Epithelial cell of prostate (primary cell): ENCODE results near the gene HELZ.
A peak's percentile ranks its signal among the peaks of the same experiment; 100 is the strongest.
"Not testable (repeated sequence)": the region's sequence is repeated elsewhere in the genome, so short reads cannot be mapped to it uniquely, and the experiment has no call there.

Experiments
- DNase-seq: peaks from one replicate; pipeline ENCODE4 v3.0.0-alpha.2; 2011; ENCODE audit warnings: low read depth, low spot score
- H3K27ac ChIP-seq: fragments of 450-650 bp; 2 replicates; pipeline ENCODE4 v1.5.1; 2017; ENCODE audit warnings: mild to moderate bottlenecking

Gene HELZ

DNA sequence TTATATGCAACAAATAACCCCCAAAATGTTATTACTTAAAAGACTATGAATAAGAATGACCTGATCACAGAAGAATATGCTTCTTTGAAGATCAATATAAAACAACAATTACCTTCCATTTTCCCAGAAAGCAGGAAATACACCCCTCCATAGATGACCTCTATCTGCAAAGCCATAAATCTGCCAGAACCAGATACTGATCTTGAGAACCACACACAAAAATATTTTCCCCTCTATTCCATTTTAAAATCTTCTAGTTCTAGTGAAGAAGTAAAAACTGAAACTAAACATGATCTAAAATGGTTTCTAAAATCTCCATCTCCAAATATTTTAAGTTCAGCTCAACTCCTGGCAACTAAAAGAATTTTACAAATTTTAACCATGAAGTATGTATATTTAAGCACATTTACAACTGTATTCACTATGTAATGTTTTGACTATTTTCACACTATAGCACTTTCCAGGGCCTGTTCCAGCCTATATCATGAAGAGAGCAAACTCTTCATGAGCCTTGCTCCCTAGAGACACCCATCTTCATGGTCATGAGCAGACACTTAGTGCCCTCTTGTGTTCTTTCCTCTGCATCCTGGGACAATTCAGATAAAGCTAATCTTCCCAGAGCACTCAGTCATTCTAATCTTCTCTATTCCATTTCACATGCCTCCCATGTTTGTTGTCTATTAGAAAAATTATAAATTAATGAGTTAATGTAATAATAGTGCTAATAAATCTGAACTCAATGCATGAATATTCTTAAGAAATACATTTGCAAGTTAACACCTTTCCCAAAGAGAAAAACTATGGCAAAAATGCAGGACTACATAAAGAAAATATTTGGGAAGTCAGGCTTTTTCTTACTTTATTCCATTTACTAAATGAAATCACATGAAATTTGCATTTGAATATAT is 87.0 kb downstream of the HELZ start:
- no peak for DNase-seq
- H3K27ac ChIP-seq, result no peak overlapping the region

GRCh38 chr17:67156269-67157199 is 88.5 kb downstream of the HELZ start:
- H3K27ac ChIP-seq, result no peak overlapping the region
- DNase-seq, result no peak

DNA sequence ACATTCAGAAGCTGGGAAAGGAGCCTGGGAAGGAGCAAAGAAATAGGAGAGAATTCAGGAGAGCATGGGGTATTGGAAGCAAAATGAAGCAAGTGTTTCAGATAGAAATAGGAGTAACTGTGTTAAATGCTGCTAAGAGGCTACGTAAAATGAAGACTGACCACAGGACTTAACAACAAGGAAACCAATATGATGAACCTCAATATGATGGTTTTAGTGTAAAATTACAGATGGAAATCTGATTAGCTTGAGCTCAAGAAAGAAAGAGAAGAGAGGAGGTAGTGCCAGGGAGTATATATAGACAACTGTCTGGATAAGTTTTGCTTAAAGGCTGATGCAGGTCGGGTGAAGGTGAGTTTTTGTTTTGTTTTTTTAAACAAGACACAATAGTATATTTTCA is 92.2 kb downstream of the HELZ start:
- H3K27ac ChIP-seq, result no peak overlapping the region
- DNase-seq, result no peak

GRCh38 chr17:67151717-67152116 is 93.3 kb downstream of the HELZ start:
- DNase-seq, result peak; percentile 34
- H3K27ac ChIP-seq, result no peak overlapping the region

DNA sequence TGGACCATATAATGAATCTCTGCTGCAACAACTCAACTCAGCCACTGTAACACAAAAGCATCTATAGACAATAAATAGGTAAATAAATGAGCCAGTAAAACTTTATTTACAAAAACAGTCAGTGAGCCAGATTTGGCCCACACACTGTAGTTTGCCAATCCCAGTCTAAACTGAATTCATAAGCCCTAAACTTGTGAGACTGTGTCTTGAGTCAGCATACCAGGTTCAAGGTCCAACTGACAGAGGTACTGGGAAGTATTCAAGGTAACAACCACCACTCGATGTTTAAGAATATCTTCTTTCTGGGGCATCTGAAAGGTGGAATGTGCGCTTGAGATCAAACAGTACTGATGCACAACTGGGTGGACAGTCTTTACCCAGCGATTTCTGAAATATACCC is 94.2 kb downstream of the HELZ start:
- H3K27ac ChIP-seq, result no peak overlapping the region
- no peak for DNase-seq

GRCh38 chr17:67148352-67148751 is 96.6 kb downstream of the HELZ start:
- DNase-seq, result no peak
- H3K27ac ChIP-seq, result no peak overlapping the region

- no peak overlapping the region for H3K27ac ChIP-seq
- no peak for DNase-seq
Observed at GRCh38 chr17:67145183-67145805, 99.7 kb downstream of the HELZ start.

DNA sequence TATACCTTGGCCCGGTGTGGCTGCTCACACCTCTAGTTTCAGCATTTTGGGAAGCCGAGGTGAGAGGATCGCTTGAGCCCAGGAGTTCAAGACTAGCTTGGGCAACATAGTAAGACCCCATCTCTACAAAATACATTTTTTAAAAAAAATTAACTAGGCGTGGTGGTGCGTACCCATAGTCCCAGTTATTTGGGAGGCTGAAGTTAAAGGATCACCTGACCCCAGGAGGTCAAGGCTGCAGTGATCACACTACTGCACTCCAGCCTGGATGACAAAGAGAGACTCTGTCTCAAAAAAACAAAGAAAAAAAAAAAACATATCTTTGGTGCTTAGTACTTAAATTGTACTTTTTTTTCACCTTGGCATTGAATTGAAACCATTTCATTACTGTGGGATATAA is 101.7 kb downstream of the HELZ start:
- no peak for DNase-seq
- no peak overlapping the region for H3K27ac ChIP-seq

- not testable (repeated sequence) for H3K27ac ChIP-seq, DNase-seq
Observed at GRCh38 chr17:67142030-67142429, 103.0 kb downstream of the HELZ start.

DNA sequence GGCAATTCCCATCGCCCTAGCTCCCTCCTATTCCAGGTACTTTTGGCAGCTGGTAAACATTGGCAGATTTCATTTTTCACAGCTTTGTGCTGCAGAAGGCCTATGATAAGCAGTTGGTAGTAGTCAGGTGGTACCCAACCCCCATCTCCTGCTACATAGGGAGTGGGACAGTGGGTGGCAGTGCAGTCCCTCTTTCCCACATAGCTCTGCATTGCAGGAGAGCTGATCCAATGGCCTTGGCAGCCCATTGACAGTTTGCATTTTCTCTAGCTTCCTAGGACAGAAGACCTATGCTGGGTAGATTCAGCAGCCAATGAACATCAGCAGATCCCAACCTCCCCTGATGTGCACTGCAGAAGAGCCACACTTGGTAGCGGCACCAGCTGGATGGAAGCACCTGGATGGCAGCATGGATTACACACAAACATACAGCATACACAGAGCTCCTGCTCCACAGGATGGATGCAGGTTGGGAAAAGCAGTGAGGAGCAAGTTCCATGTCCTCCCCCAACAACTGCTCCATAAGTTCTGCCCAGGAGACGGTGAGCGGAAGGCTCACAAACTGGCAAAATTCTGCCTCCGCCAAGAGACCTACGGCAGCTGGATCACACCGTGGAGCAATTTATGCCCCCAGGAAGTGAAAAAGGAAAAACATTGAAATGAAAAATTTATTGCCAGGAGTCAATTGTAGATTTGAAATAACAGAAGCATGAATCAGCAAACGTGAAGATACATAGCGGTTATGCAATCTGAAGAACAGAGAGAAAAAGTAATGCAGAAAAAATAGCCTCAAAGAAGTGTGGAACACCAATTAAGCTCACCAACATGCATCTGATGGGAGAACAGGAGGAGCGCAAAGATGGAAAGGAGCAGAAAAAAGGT is 105.0 kb downstream of the HELZ start:
- H3K27ac ChIP-seq, result no peak overlapping the region
- no peak for DNase-seq

- no peak overlapping the region for H3K27ac ChIP-seq
- DNase-seq, result no peak
Observed at GRCh38 chr17:67139289-67139688, 105.7 kb downstream of the HELZ start.

GRCh38 chr17:67138392-67138791 is 106.6 kb downstream of the HELZ start:
- no peak overlapping the region for H3K27ac ChIP-seq

DNA sequence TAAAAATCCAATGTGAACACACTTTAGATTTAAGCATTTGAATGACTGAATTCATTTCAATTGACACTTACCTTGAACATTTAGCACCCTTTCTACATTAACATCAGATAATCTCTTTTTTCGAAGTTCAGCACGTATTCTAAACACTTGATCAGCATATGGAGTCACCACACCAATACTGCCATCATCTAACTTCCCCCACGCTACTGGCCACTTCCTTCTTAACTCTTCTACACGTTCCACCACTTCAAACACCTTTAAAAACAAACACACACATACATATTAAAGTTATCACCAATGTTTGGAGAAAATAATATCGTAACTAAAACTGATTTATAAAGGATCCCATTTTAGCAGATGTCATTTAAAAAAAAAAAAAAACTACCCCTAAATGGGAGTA is 107.1 kb downstream of the HELZ start:
- no peak for DNase-seq
- no peak overlapping the region for H3K27ac ChIP-seq

More at GRCh38 chr17:67138392-67138791, 106.6 kb downstream of the HELZ start:
- no peak for DNase-seq

GRCh38 chr17:67137026-67137370 is 108.0 kb downstream of the HELZ start:
- DNase-seq, result no peak
- no peak overlapping the region for H3K27ac ChIP-seq

- no peak overlapping the region for H3K27ac ChIP-seq
- no peak for DNase-seq
Observed at GRCh38 chr17:67136191-67137025, 108.6 kb downstream of the HELZ start.

GRCh38 chr17:67133161-67133560 is 111.8 kb downstream of the HELZ start:
- DNase-seq, result no peak
- no peak overlapping the region for H3K27ac ChIP-seq

DNA sequence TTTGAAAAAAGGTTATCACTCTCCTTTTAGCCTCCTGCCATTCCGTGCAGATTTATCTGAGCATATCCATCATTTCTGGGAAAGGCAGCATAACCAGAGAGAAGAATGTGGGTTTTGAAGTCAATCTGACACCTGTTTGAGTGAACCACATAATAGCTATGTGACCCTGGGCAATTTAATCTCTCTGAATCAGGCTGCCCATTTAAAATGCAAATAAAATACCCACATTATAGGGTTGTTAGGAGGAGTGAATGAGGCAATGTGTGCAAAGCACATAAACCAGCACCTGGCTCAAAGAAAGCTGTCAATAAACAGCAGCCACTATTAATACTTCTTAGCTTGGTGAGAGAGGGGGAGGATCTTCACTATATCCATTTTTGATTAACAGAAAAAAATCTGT is 112.6 kb downstream of the HELZ start:
- no peak overlapping the region for H3K27ac ChIP-seq
- DNase-seq, result no peak

GRCh38 chr17:67130768-67131167 is 114.2 kb downstream of the HELZ start:
- no peak overlapping the region for H3K27ac ChIP-seq
- DNase-seq, result no peak

- no peak for DNase-seq
Observed at GRCh38 chr17:67129283-67129682, 115.7 kb downstream of the HELZ start.

More at GRCh38 chr17:67129283-67129682, 115.7 kb downstream of the HELZ start:
- H3K27ac ChIP-seq, result no peak overlapping the region
